ENCODE measurements around the gene HLA-G. TPM values are rescaled to one million over a fixed set of nuclear protein-coding genes. Genes with fewer than 3 reads are reported as not detected.
"Not testable (repeated sequence)": the region's sequence is repeated elsewhere in the genome, so short reads cannot be mapped to it uniquely, and the experiment has no call there.

HLA-G gene
- total RNA-seq = 5.4 and 8.5 TPM in 2 replicates

DNA sequence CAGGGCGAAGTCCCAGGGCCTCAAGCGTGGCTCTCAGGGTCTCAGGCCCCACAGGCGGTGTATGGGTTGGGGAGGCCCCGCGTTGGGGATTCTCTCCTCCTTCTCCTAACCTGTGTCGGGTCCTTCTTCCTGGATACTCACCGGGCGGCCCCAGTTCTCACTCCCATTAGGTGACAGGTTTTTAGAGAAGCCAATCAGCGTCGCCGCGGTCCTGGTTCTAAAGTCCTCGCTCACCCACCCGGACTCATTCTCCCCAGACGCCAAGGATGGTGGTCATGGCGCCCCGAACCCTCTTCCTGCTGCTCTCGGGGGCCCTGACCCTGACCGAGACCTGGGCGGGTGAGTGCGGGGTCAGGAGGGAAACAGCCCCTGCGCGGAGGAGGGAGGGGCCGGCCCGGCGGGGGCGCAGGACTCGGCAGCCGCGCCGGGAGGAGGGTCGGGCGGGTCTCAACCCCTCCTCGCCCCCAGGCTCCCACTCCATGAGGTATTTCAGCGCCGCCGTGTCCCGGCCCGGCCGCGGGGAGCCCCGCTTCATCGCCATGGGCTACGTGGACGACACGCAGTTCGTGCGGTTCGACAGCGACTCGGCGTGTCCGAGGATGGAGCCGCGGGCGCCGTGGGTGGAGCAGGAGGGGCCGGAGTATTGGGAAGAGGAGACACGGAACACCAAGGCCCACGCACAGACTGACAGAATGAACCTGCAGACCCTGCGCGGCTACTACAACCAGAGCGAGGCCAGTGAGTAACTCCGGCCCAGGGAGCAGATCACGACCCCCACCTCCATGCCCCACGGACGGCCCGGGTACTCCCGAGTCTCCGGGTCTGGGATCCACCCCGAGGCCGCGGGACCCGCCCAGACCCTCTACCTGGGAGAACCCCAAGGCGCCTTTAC, at the start of gene HLA-G:
HLA-G (plus strand) TSS at position 247 of the 892 bp plus-strand sequence; CDS start at position 267, 20 bp downstream.
- Mint-ChIP-seq H3K27me3 (peaks cover 61% of the 10 kb centered on the region), H3K36me3 (ENCODE audit: low read depth) (no peaks in the 10 kb centered on the region), H3K4me1 (peaks cover 10% of the 10 kb centered on the region), H3K9me3 (no peaks in the 10 kb centered on the region), H3K27ac (no peak within 1 kb of the TSS), H3K4me3 (peak within 1 kb of the TSS; percentile 78)
- TF ChIP-seq, protein P1, sequence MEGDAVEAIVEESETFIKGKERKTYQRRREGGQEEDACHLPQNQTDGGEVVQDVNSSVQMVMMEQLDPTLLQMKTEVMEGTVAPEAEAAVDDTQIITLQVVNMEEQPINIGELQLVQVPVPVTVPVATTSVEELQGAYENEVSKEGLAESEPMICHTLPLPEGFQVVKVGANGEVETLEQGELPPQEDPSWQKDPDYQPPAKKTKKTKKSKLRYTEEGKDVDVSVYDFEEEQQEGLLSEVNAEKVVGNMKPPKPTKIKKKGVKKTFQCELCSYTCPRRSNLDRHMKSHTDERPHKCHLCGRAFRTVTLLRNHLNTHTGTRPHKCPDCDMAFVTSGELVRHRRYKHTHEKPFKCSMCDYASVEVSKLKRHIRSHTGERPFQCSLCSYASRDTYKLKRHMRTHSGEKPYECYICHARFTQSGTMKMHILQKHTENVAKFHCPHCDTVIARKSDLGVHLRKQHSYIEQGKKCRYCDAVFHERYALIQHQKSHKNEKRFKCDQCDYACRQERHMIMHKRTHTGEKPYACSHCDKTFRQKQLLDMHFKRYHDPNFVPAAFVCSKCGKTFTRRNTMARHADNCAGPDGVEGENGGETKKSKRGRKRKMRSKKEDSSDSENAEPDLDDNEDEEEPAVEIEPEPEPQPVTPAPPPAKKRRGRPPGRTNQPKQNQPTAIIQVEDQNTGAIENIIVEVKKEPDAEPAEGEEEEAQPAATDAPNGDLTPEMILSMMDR (IDR thresholded peaks at IDR 0.05) = no peak
- ATAC-seq (ENCODE audit: low read depth) = peak; percentile 31
- no peak for DNase-seq
- intact Hi-C loops (cut with micrococcal nuclease) = loop anchor here (5.0 kb wide), 1 partner anchor 76 kb away; no protein-coding TSS in a partner anchor
- ChIA-PET CTCF (no interaction called here), POLR2A (no interaction called here)

GRCh38 chr6:29780019-29780698, 47.5 kb upstream of the HLA-G start:
- H3K9me3 Mint-ChIP-seq; POLR2A ChIA-PET; H3K4me3 Mint-ChIP-seq; H3K36me3 Mint-ChIP-seq (ENCODE audit: low read depth); H3K27ac Mint-ChIP-seq; ATAC-seq (ENCODE audit: low read depth); H3K4me1 Mint-ChIP-seq; CTCF ChIA-PET; DNase-seq: not testable (repeated sequence)
- intact Hi-C loops (cut with micrococcal nuclease) = loop anchor here (10.0 kb wide), 1 partner anchor 465 kb away; no protein-coding TSS in a partner anchor
- peaks cover 36% of the 10 kb centered on the region for H3K27me3 Mint-ChIP-seq

- Mint-ChIP-seq H3K27ac (no peak overlapping the region), H3K27me3 (peaks cover 30% of the 10 kb centered on the region), H3K4me1 (peaks cover 12% of the 10 kb centered on the region), H3K9me3 (peaks cover 11% of the 10 kb centered on the region), H3K36me3 (ENCODE audit: low read depth) (no peaks in the 10 kb centered on the region), H3K4me3 (no peak overlapping the region)
- intact Hi-C loops (cut with micrococcal nuclease) = loop anchor here (10.0 kb wide), 1 partner anchor 474 kb away; no protein-coding TSS in a partner anchor
- ATAC-seq (ENCODE audit: low read depth) = no peak
- CTCF ChIA-PET = no interaction called here
- TF ChIP-seq, protein P1 (IDR thresholded peaks at IDR 0.05) = no peak
- POLR2A ChIA-PET = no interaction called here
- no peak for DNase-seq
Observed at GRCh38 chr6:29789176-29789575, 38.4 kb upstream of the HLA-G start.

DNA sequence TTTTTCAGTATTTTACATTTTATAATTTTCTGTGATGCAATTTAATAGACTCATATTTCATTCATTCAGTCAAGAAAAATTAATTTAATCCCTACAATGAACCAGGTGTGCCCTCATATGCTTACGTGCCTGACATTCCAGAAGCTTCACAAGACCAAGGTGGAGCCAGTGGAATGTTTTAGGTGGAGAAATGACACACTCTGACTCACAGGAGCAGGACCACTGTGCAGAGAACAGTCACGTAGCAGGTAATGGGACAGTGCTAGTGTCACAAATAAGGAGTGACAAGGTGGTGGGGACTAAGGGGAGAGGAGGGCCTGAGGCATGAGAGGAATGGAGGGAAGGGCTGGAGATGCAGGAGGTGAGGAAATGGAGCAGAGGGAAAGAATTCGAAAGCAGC, 37.0 kb upstream of the HLA-G start:
- no peak overlapping the region for H3K4me3 Mint-ChIP-seq
- intact Hi-C loops (cut with micrococcal nuclease) = no loop called here
- peaks cover 11% of the 10 kb centered on the region for H3K9me3 Mint-ChIP-seq
- ChIA-PET CTCF (no interaction called here), POLR2A (interaction anchor here (0.9 to 1.5 kb wide), 2 partner anchors 63 to 151 kb away, joined by 3 to 9 read pairs; no protein-coding TSS in a partner anchor)
- no peak for DNase-seq
- no peak for ATAC-seq (ENCODE audit: low read depth)
- peak overlapping the region; percentile 47 for H3K27ac Mint-ChIP-seq
- peaks cover 31% of the 10 kb centered on the region for H3K27me3 Mint-ChIP-seq
- TF ChIP-seq, protein P1 (IDR thresholded peaks at IDR 0.05) = no peak
- H3K4me1 Mint-ChIP-seq = peaks cover 12% of the 10 kb centered on the region
- no peaks in the 10 kb centered on the region for H3K36me3 Mint-ChIP-seq (ENCODE audit: low read depth)

- ATAC-seq (ENCODE audit: low read depth) (no peak), DNase-seq (no peak)
- Mint-ChIP-seq H3K9me3 (peaks cover 11% of the 10 kb centered on the region), H3K4me3 (peak overlapping the region; percentile 87), H3K27ac (peak overlapping the region; percentile 27), H3K27me3 (peaks cover 35% of the 10 kb centered on the region), H3K36me3 (ENCODE audit: low read depth) (no peaks in the 10 kb centered on the region), H3K4me1 (peaks cover 12% of the 10 kb centered on the region)
- ChIA-PET POLR2A (interaction anchor here (0.9 to 1.5 kb wide), 2 partner anchors 64 to 150 kb away, joined by 3 to 9 read pairs; no protein-coding TSS in a partner anchor), CTCF (no interaction called here)
- intact Hi-C loops (cut with micrococcal nuclease) = no loop called here
- TF ChIP-seq, protein P1 (IDR thresholded peaks at IDR 0.05) = no peak
Observed at GRCh38 chr6:29791162-29791561, 36.5 kb upstream of the HLA-G start.

All from activated B cell treated with CpG ODN at 0.5 μM for 24 hours (primary cell).